ENCODE measurements around the gene NLRC5.

The NLRC5 gene, protein sequence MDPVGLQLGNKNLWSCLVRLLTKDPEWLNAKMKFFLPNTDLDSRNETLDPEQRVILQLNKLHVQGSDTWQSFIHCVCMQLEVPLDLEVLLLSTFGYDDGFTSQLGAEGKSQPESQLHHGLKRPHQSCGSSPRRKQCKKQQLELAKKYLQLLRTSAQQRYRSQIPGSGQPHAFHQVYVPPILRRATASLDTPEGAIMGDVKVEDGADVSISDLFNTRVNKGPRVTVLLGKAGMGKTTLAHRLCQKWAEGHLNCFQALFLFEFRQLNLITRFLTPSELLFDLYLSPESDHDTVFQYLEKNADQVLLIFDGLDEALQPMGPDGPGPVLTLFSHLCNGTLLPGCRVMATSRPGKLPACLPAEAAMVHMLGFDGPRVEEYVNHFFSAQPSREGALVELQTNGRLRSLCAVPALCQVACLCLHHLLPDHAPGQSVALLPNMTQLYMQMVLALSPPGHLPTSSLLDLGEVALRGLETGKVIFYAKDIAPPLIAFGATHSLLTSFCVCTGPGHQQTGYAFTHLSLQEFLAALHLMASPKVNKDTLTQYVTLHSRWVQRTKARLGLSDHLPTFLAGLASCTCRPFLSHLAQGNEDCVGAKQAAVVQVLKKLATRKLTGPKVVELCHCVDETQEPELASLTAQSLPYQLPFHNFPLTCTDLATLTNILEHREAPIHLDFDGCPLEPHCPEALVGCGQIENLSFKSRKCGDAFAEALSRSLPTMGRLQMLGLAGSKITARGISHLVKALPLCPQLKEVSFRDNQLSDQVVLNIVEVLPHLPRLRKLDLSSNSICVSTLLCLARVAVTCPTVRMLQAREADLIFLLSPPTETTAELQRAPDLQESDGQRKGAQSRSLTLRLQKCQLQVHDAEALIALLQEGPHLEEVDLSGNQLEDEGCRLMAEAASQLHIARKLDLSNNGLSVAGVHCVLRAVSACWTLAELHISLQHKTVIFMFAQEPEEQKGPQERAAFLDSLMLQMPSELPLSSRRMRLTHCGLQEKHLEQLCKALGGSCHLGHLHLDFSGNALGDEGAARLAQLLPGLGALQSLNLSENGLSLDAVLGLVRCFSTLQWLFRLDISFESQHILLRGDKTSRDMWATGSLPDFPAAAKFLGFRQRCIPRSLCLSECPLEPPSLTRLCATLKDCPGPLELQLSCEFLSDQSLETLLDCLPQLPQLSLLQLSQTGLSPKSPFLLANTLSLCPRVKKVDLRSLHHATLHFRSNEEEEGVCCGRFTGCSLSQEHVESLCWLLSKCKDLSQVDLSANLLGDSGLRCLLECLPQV (N-terminal part only)
- 39.9 to 332 (median 51.4) reads per million in 18 experiments for total RNA-seq

DNA sequence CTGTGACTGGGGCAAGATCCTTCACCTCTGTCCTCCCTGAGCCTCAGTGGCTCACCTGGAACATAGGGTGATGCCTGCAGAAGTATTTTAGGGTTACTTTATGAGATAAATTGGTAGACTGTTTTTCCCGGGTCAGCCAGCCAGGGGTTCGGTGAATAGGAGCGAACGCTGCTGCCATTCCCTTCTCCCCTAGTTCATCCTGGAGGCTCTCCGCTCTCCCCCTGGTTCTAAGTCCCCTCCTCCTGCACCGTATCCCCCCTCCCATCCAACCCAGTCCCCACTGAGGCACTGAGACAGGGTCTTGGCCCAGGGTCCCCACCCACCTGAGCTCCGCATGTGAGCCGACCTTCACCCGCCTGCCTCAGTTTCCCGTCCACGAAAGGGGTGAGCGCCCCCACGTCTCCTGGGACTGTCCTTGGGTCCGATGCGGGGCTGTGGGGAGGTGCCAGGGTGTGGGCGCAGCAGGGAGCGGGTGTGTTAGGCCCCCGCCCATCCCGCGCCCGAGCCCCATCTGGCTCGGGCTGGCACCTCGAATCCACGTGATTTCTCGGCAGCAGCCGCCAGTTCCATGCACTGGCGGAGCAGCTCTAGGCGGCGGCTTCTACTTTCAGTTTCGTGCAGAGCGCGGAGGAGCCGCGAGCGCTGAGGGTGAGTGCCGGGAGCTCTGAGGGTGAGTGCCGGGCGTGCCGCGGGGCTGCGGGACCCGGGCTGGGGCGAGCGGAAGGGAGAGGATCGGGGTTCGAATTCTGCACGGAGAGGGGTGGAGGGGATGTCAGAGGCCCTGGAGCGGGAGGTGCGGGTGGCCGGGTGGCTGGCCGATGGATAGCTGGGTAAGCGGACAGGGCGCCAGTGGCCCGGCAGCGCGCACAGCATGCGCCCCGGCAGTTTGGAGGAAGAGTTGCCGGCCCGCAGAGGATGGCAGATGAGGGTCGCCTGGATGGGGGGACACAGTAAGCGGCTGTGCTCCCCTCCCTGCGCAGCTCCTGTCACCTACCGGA lies at the start of gene NLRC5:
Gene NLRC5 (plus strand): TSS at position 610 of the 998 bp plus-strand sequence. CDS start 31,156 bp downstream, outside the sequence.
- DNase-seq, result peak; percentile 80 to 85

DNA sequence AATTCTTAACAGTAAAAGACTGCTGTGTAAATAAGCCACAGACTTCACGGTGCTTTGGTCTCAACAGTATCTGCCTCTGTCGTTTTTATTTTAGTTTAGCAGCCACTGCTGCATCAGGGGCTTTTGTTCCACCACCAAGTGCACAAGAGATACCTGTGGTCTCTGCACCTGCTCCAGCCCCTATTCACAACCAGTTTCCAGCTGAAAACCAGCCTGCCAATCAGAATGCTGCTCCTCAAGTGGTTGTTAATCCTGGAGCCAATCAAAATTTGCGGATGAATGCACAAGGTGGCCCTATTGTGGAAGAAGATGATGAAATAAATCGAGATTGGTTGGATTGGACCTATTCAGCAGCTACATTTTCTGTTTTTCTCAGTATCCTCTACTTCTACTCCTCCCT lies 49.6 kb upstream of the NLRC5 start:
- no peak for DNase-seq

DNA sequence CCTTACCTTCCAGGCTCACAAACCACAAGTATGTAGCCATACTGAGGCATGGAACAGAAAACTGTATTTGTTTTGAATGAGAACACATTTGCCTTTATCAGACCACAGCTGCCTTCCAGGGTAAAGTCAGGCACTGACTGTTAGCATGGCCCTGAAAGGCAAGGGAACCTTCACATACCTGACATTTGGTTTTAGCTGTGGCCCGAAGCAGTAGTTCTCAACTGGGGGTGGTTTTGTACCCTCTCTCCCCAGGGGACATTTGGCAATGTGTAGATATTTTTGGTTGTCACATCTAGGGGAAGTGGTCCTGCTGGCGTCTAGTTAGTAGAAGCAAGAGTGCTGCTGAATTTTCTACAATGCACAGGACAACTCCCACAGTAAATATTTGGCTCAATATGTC lies 48.3 kb upstream of the NLRC5 start:
- DNase-seq, result no peak

DNA sequence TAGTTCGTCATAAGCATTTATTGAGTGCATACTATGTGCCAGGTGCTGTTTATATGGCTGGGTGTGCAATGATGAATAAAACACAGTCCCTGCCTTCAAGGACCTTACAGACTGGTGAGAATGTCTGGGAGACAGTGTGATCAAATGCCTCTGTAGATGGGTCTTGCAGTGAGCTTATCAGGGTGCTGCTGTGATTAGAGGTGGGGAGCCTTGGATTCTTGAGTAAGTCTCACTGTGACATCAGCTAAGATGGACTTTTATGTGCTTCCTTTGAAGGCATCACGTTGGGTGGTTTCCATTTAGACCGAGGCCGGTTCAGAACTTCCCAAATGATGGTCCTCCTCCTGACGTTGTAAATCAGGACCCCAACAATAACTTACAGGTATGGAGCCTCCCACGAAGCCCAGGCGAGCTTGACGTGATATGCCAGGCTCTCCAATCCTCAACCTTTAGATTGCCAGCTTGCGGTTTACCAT lies 47.5 kb upstream of the NLRC5 start:
- no peak for DNase-seq

DNA sequence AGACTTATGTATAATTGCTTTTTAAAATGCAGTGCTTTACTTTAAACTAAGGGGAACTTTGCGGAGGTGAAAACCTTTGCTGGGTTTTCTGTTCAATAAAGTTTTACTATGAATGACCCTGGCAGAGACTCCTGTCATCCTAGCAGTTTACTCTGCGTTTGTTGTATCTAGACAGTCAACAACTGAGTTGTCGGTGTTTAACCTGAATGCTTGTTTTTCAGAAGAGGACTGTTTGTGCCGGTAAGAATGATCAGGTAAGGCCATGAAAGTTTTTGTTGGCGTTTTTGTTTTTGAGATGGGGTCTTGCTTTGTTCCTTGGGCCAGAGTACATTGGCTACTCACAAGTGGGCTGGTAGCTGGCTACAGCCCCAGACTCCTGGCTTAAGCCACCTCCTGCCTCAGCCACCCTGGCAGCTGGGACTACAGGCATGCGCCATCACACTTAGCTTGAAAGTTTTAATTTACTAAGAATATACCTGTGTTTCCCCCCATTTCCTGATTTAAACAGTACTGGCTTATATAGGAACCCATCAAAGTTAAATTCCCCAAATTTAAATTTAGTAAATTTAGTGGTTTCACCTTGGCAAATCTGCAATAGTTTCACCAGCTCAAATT lies 45.5 kb upstream of the NLRC5 start:
- DNase-seq, result peak in 1 of 2 donors; percentile 1

DNA sequence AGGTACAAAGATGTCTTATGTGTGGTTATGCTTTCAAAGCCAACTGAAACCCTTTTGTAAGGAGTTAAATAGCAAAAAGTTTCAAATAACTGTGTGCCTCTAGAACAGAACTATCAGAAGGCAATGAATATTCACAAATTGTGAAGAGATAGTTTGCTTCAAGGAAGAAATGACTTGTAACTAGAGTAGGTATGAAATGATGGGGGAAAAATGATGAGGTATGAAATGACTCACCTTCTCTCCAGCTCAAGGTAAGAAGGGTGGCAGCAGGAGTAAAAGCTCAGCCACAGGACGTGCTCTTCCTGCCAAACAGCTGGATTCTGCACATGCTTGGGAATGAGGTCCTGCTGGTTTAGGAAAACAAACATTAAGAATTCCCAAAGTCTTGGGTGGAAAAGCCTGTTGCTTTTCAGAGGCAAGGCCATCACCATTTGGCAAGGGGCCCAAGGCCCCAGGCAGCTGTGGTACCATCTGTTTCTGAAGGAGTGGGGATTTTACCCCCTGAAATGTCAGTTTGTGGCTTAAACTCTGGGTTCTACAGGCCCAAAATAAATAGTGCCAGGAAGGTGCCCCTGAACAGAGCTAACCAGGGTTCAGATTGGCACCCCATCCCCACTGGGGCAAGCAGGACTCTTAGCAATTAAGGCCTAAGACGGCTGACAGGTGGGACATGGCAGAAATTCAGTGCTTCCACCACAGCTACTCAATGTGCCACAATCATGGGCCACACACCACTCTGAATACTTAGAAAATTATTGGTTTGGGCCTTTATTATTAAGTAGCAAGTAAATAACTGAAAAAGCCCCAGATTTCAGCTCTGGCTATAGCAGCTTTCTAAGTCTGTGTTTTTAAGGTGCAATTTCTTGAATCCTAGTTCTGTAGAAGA lies 44.2 kb upstream of the NLRC5 start:
- DNase-seq, result peak in 1 of 2 donors; percentile 1

DNA sequence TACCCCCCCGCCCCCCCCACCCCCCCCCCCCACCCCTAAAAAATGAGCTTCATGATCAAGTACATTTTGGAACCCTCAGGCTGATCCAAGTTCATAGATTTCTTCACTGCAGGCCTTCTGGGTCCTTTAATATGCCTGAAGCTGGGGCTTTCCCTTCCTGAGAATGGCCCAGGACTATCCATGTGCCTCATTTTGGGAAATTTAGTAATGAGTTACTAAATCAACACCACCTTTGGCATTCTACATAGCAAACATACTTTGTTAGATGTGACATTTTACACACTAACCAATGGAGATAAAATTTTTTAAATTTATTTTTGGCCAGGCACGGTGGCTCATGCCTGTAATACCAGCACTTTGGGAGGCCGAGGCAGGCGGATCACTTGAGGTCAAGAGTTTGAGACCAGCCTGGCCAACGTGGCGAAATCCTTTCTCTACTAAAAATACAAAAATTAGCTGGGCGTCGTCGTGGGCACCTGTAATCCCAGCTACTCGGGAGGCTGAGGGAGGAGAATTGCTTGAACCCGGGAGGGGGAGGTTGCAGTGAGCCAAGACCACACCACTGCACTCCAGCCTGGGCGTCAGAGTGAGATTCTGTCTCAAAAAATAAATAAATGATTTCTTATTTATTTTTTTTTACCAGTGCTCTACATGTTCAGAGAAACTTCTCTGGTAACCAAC lies 43.4 kb upstream of the NLRC5 start:
- peak in 1 of 2 donors; percentile 1 for DNase-seq

DNA sequence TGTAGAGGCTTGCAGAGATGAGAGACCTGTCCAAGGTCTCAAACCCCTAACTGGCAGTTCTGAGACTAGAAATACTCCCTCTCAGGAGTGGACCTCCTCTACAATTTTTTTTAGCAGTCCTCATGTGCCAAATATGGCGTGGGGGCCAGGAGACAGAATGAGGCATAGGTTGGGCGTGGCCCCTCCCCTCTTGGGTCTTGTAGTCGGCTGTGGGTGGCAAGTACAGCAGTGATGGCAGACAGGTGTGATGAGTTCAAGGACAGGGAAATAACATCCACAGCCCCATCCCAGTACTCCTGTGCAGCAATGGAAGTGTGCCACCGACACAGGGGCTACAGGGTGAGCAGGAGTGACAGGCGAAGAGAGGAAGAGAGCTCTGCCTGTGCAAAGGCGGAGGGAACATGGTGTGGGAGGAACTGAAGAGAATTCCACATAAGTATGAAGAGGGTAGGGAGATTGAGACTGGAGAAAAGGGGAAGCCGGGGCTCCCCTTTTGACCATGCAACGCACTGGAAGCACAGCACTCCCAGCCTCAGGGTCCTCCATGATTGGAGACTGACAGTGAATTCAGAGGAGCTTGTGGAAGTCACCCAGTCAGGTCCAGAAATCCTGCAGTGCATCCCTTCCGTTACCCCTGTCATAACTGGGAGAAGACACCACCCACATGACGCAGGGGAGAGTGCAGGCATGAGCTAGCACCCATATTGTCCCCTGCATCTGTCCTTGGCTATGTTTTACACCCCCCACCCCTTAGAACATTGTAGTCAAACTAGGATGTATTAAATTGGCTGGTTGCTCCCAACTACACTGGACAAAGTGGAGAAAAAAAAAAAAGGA lies 42.4 kb upstream of the NLRC5 start:
- peak; percentile 12 to 52 for DNase-seq

DNA sequence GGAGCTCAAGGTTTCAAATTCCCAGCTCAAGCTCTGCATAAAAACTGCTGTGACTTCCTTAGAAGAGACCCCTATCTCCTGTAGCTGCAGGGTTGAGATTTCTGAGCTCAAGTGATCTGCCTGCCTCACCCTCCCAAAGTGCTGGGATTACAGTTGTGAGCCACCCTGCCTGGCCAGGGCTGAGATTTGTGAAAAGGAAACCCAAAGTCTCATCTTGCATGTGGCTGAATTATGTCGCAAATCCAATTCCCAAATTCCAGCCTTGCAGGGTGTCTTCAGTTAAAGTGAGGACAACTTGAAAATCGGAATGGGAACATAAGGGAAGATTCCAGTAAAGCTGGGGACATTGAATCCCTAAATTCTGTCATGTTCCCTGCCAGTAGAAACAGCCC lies 41.8 kb upstream of the NLRC5 start:
- peak in 1 of 2 donors; percentile 1 for DNase-seq

DNA sequence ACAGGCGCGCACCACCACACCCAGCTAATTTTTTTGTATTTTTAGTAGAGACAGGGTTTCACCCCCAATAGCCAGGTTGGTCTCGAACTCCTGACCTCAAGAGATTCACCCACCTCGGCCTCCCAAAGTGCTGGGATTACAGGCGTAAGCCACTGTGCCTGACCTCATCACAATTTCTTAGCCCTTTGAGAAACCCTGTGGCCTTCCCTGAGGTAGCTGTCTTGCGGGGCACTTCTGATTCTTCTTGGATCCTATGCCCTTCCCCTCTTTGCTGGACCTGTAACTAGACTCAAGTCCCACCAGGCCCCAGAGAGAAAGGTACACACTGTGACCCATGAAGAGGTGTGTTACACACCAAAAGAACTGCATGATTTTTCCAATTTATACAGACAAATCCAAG lies 41.1 kb upstream of the NLRC5 start:
- DNase-seq, result peak in 1 of 2 donors; percentile 1

DNA sequence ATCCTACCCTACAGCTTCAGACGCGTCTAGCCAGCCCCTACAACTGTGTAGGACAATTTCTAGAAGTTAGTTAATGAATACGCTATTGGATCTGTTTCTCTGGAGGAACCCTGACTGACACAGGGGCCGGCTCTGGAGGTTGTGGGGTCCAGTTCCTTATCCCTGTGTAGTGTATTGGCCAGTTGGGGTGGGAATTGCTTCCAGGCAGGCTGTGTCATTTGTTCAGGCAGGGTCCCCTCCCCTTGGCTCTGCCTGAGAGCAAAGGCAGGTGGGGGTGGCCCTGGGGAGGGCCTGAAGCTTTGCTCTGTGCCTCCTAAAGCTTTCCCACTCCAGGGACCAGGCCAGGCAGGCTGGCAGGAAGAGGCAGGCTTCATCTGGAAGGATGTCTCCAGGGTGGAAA lies 39.3 kb upstream of the NLRC5 start:
- peak in 1 of 2 donors; percentile 0 for DNase-seq

DNA sequence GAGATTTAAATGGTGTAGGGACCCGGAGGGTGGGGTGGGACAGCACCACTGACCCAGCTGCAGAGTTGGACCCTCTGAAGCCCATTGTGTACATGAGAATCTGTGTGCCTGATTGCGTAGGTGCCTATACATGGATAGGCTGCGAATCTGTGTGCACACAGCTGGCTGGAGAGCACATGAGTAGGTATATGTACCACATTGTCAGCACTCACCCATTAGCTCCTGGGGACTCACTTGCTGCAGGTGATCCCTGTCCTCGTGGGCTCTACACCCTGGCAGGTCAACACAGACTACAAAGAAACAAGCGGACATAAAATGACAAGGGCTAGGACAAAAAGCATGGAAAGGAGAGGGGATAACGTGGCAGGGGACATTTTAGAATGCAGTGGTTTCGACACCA lies 38.9 kb upstream of the NLRC5 start:
- DNase-seq, result peak in 1 of 2 donors; percentile 1

DNA sequence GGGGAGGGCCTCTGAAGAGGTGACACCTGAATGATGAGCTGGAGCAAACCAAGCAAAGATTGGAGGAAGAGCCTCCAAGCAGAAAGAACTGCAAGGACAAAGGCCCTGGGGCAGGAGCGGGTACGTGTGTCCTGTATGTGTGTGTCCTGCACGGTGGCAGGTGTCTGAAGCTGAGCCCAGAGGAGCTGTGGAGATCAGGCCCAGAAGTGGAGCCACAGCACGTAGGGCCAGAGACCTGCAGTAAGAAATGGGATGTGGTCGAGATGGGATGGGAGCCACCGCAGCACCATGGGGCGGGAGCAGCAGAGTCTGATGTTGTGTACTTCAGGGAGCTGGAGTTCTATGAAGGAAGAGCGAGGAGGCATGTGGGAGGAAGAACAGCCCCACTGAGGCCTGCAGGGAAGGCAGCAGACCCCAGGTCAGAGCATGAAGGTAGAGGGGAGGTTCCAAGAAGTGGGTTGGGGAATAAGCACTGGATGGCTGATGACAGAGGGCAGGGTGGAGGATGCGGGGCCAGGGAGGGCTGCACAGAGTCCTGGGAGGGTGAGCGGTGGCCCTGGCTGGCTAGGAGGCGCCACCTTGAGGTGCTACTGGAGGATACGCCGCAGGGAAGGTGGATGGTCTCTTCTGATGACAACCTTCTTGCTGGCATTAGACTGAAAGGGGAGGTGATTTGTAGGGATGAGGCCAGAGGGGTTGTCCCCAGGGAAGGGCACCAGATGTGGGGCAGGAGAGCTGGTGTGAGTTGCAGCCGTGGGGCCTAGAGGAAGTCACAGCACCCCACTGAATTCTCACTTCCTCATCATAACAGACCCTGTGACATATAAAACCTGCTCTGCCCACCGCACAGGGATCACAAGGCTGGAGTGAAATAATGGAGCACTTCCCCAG lies 38.2 kb upstream of the NLRC5 start:
- peak; percentile 89 to 96 for DNase-seq

DNA sequence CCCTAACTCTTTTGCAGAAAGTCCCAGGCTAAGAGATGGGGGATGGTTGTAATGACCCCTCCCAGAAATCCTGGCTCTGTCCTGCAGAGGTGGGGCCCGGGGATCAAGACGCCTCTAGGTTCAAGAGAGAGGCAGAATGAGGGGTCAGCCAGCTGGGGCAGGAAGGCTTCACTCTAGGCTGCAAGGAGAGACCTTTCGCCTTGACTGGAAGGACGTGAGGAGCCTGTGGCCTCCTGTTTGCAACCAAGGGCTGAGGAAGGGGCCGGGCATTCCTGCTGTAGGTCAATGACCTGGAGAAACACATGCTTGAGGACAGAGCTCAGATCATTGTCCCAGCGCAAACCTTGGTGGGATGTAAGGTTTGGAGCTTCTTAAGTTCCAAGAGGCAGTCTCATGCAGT lies 36.4 kb upstream of the NLRC5 start:
- DNase-seq, result peak in 1 of 2 donors; percentile 0

DNA sequence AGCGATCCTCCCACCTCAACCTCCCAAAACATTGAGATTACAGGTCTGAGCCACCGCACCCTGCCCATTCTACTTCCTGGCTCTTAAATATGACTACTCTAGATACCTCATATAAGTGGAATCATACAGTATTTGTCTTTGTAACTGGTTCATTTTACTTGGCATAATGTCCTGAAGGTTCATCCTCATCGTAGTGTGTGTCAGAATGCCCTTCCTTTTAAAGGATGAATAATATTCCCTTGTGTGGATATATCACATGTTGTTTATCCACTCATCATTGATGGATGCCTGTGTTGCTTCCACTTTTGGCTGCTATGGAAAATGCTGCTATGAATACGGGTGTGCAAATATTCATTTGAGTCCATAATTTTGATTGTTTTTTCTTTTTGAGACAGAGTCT lies 33.3 kb upstream of the NLRC5 start:
- peak in 1 of 2 donors; percentile 2 for DNase-seq

DNA sequence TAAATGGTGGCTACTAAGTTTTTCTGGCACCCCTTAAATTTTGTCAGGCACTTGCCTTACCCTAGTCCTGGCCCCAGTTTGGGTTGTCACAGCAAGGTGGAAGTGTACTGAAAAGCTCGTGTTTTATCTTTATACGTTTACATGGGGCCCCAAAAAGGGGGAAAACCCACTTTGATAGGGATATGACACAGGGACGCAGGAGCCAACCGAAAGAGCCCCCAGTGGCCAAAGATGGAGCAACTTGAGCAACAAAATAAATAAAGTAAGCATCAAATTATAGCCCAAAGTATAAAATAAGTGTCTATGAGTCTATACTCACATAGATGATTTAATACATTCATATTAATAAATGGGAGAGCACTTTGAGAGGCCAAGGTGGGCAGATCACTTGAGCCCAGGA lies 32.6 kb upstream of the NLRC5 start:
- DNase-seq, result peak in 1 of 2 donors; percentile 2

All from inflammatory macrophage (primary cell).